ENCODE results near the gene CTAG1B. TPM values are rescaled to one million over a fixed set of nuclear protein-coding genes. Genes with fewer than 3 reads are reported as not detected.
"Not testable (repeated sequence)": the region's sequence is repeated elsewhere in the genome, so short reads cannot be mapped to it uniquely, and the experiment has no call there.

Gene CTAG1B
- total and polyA plus RNA-seq, 2 of the 8 experiments (the other 6 are each of a cell fraction or from before 2014, with no cell fraction given): not detected

GRCh38 chrX:154654372-154654771 is 35.3 kb upstream of the CTAG1B start:
- H4K20me1 ChIP-seq (replicated peaks in 1 of 2; ENCODE audit: control insufficient read depth in 1 of 2, insufficient read depth in 2 of 2, low read length in 2 of 2): no peaks in the 10 kb centered on the region
- H3K36me3 ChIP-seq (ENCODE audit: control insufficient read depth in 2 of 4, insufficient read depth in 4 of 4, low read length in 3 of 4): no peaks in the 10 kb centered on the region
- H2AK5ac ChIP-seq (ENCODE audit: low read depth, low read length): no peak overlapping the region
- H2AFZ ChIP-seq (ENCODE audit: low read length): no peak overlapping the region
- no peak overlapping the region for H3K4me2 ChIP-seq (ENCODE audit: insufficient read depth in 1 of 2, low read depth in 2 of 2, low read length in 2 of 2)
- H3K79me2 ChIP-seq (ENCODE audit: control insufficient read depth in 1 of 2, insufficient read depth in 2 of 2, low read length in 2 of 2): no peaks in the 10 kb centered on the region
- FAIRE-seq (no peak), DNase-seq (ENCODE audit: low read depth in 1 of 2, low spot score in 2 of 2) (no peak)
- no peak overlapping the region for H3K9ac ChIP-seq (replicated peaks in 1 of 4; ENCODE audit: extremely low read depth in 1 of 4, low read depth in 3 of 4, low read length in 3 of 4)
- H4K91ac ChIP-seq (replicated peaks; ENCODE audit: insufficient read length, low read length): no peak overlapping the region
- H3K56ac ChIP-seq (replicated peaks; ENCODE audit: insufficient read length, low read depth, low read length): no peak overlapping the region
- no peak overlapping the region for H3K4ac ChIP-seq (replicated peaks; ENCODE audit: insufficient read length, low read depth, low read length)
- WGBS, 2 experiments (ENCODE audit: extremely low coverage in 1 of 2, insufficient coverage in 1 of 2, insufficient read length in 1 of 2, insufficient replicate concordance in 2 of 2, low coverage in 1 of 2, low lambda C conversion rate in 2 of 2, missing lambda C conversion rate in 1 of 2): 100% methylated on average over 6 of the region's 10 CpGs; no CpG with 5 or more reads in 1 of the 2 experiments
- H2BK120ac ChIP-seq (replicated peaks; ENCODE audit: low read depth, low read length): no peak overlapping the region
- H3K14ac ChIP-seq (ENCODE audit: insufficient read length): no peak overlapping the region
- no peaks in the 10 kb centered on the region for H3K79me1 ChIP-seq (ENCODE audit: low read depth, low read length)
- ChIA-PET POLR2A (ENCODE audit: partially characterized antibody) (no interaction called here), CTCF (ENCODE audit: partially characterized antibody) (no interaction called here)
- H3K18ac ChIP-seq (ENCODE audit: extremely low read depth, low read length): no peak overlapping the region
- no peak overlapping the region for H2BK20ac ChIP-seq (ENCODE audit: low read length)
- no peak overlapping the region for H2BK15ac ChIP-seq (ENCODE audit: low read length)
- TF ChIP-seq TBP (IDR thresholded peaks at IDR 0.05; ENCODE audit: low read depth, low read length) (no peak), RXRA (IDR thresholded peaks at IDR 0.05; ENCODE audit: insufficient read depth, low read depth, low read length) (no peak)
- no peak overlapping the region for H4K5ac ChIP-seq (ENCODE audit: insufficient read length, low read depth, low read length)
- no peaks in the 10 kb centered on the region for H3K27me3 ChIP-seq (replicated peaks in 1 of 4; ENCODE audit: control insufficient read depth in 3 of 4, extremely low read depth in 1 of 4, insufficient read depth in 3 of 4, low read length in 3 of 4)
- no peak overlapping the region for H3K4me3 ChIP-seq (ENCODE audit: extremely low read depth in 1 of 4, insufficient read depth in 2 of 4, low read depth in 3 of 4, low read length in 4 of 4)
- no peak overlapping the region for H3K27ac ChIP-seq (ENCODE audit: low read depth, low read length)
- H4K8ac ChIP-seq (ENCODE audit: extremely low read depth, insufficient read depth, low read length): no peak overlapping the region
- H2BK5ac ChIP-seq (ENCODE audit: low read depth, low read length): no peak overlapping the region
- H2BK12ac ChIP-seq (ENCODE audit: low read depth, low read length): no peak overlapping the region
- H3K23me2 ChIP-seq (ENCODE audit: low read depth, low read length): no peaks in the 10 kb centered on the region
- H3K4me1 ChIP-seq (replicated peaks in 1 of 4; ENCODE audit: control insufficient read depth in 3 of 4, insufficient read depth in 4 of 4, low read length in 3 of 4): peaks cover 0 to 4% (median 0%) of the 10 kb centered on the region in 4 experiments; a peak in 1 of 7 replicates
- H3K23ac ChIP-seq (ENCODE audit: insufficient read length): no peak overlapping the region
- H3K9me3 ChIP-seq (ENCODE audit: insufficient read depth in 2 of 2, low read depth in 1 of 2, low read length in 1 of 2): no peaks in the 10 kb centered on the region

GRCh38 chrX:154653413-154653812 is 34.3 kb upstream of the CTAG1B start, which contains the start of gene CTAG2:
Gene CTAG2 (minus strand): TSS chrX:154653579. CDS start chrX:154653515, 64 bp downstream.
- H3K27me3 ChIP-seq (replicated peaks in 1 of 4; ENCODE audit: control insufficient read depth in 3 of 4, extremely low read depth in 1 of 4, insufficient read depth in 3 of 4, low read length in 3 of 4); H2AK5ac ChIP-seq (ENCODE audit: low read depth, low read length); H2BK120ac ChIP-seq (replicated peaks; ENCODE audit: low read depth, low read length); H3K4ac ChIP-seq (replicated peaks; ENCODE audit: insufficient read length, low read depth, low read length); H3K4me3 ChIP-seq (ENCODE audit: extremely low read depth in 1 of 4, insufficient read depth in 2 of 4, low read depth in 3 of 4, low read length in 4 of 4); H4K20me1 ChIP-seq (replicated peaks in 1 of 2; ENCODE audit: control insufficient read depth in 1 of 2, insufficient read depth in 2 of 2, low read length in 2 of 2); H3K14ac ChIP-seq (ENCODE audit: insufficient read length); H4K91ac ChIP-seq (replicated peaks; ENCODE audit: insufficient read length, low read length); H3K56ac ChIP-seq (replicated peaks; ENCODE audit: insufficient read length, low read depth, low read length); H3K9ac ChIP-seq (replicated peaks in 1 of 4; ENCODE audit: extremely low read depth in 1 of 4, low read depth in 3 of 4, low read length in 3 of 4); H2AFZ ChIP-seq (ENCODE audit: low read length); H3K18ac ChIP-seq (ENCODE audit: extremely low read depth, low read length); DNase-seq (ENCODE audit: low read depth in 1 of 2, low spot score in 2 of 2); H2BK12ac ChIP-seq (ENCODE audit: low read depth, low read length); POLR2A ChIA-PET (ENCODE audit: partially characterized antibody); H3K36me3 ChIP-seq (ENCODE audit: control insufficient read depth in 2 of 4, insufficient read depth in 4 of 4, low read length in 3 of 4); CTCF ChIA-PET (ENCODE audit: partially characterized antibody); H3K9me3 ChIP-seq (ENCODE audit: insufficient read depth in 2 of 2, low read depth in 1 of 2, low read length in 1 of 2); H3K27ac ChIP-seq (ENCODE audit: low read depth, low read length); FAIRE-seq; H4K8ac ChIP-seq (ENCODE audit: extremely low read depth, insufficient read depth, low read length); H3K79me2 ChIP-seq (ENCODE audit: control insufficient read depth in 1 of 2, insufficient read depth in 2 of 2, low read length in 2 of 2); H2BK5ac ChIP-seq (ENCODE audit: low read depth, low read length); H2BK20ac ChIP-seq (ENCODE audit: low read length); H3K4me1 ChIP-seq (replicated peaks in 1 of 4; ENCODE audit: control insufficient read depth in 3 of 4, insufficient read depth in 4 of 4, low read length in 3 of 4); H4K5ac ChIP-seq (ENCODE audit: insufficient read length, low read depth, low read length); H3K4me2 ChIP-seq (ENCODE audit: insufficient read depth in 1 of 2, low read depth in 2 of 2, low read length in 2 of 2); H3K79me1 ChIP-seq (ENCODE audit: low read depth, low read length); H3K23me2 ChIP-seq (ENCODE audit: low read depth, low read length); H3K23ac ChIP-seq (ENCODE audit: insufficient read length); H2BK15ac ChIP-seq (ENCODE audit: low read length): not testable (repeated sequence)
- WGBS, 2 experiments (ENCODE audit: extremely low coverage in 1 of 2, insufficient coverage in 1 of 2, insufficient read length in 1 of 2, insufficient replicate concordance in 2 of 2, low coverage in 1 of 2, low lambda C conversion rate in 2 of 2, missing lambda C conversion rate in 1 of 2): no CpG with 5 or more reads among the region's 27 CpGs
